K562 (cell line): ENCODE data around the gene CTSF. TPM values are rescaled to one million over a fixed set of nuclear protein-coding genes. Genes with fewer than 3 reads are reported as not detected.

Source experiments
- ARID4B ChIP-seq: sonication (generic); formaldehyde crosslinking; IDR thresholded peaks from 2 replicates; pipeline ENCODE4 v1.8.0; 2022; ENCODE audit warnings: mild to moderate bottlenecking, missing genetic modification reagents
- BRF1 ChIP-seq: IDR thresholded peaks from 3 replicates; pipeline ENCODE4 v1.6.1; 2011; ENCODE audit warnings: borderline replicate concordance, mild to moderate bottlenecking; ENCODE audit not compliant: insufficient read length; ENCODE audit errors: extremely low read depth
- CREM ChIP-seq: IDR thresholded peaks from 2 replicates; pipeline ENCODE4 v1.6.1; 2014; ENCODE audit warnings: antibody characterized with exemption, low read depth
- E2F3 ChIP-seq: fragments of 250-450 bp; sonication (Bioruptor Pico); IDR thresholded peaks from 2 replicates; pipeline ENCODE4 v1.4.0; 2020; ENCODE audit warnings: mild to moderate bottlenecking
- GABPB1 ChIP-seq: sonication (generic); formaldehyde crosslinking; IDR thresholded peaks from 2 replicates; pipeline ENCODE4 v1.8.0; 2022; ENCODE audit warnings: mild to moderate bottlenecking, missing genetic modification reagents
- GTF3C2 ChIP-seq: IDR thresholded peaks from 3 replicates; pipeline ENCODE4 v1.6.1; 2011; ENCODE audit warnings: borderline replicate concordance, mild to moderate bottlenecking, moderate library complexity; ENCODE audit not compliant: insufficient read length; ENCODE audit errors: extremely low read depth
- PYGO2 ChIP-seq: fragments of 450-650 bp; IDR thresholded peaks from 2 replicates; pipeline ENCODE4 v1.6.1; 2016; ENCODE audit warnings: mild to moderate bottlenecking, missing genetic modification characterization, moderate library complexity, missing compliant biosample characterization
- SMAD2 ChIP-seq: fragments of 150-350 bp; IDR thresholded peaks from 2 replicates; pipeline ENCODE4 v1.6.1; 2014; ENCODE audit warnings: low read depth, mild to moderate bottlenecking, low read length
- SMARCA5 ChIP-seq: fragments of 450-650 bp; IDR thresholded peaks from 2 replicates; pipeline ENCODE4 v1.6.1; 2016
- TEAD4 ChIP-seq, 2 experiments: sonication (generic) in 1 of 2; formaldehyde crosslinking in 1 of 2; IDR thresholded peaks; 2 replicates each; pipeline versions ENCODE4 v1.6.1 to v1.8.0; 2012 to 2022; ENCODE audit warnings: borderline replicate concordance in 1 of 2, inconsistent platforms in 1 of 2, low read length in 1 of 2, mild to moderate bottlenecking in 1 of 2, missing genetic modification reagents in 1 of 2
- TOE1 ChIP-seq, 2 experiments: fragments of 450-650 bp in 1 of 2; sonication (generic) in 1 of 2; formaldehyde crosslinking in 1 of 2; IDR thresholded peaks; 2 replicates each; pipeline versions ENCODE4 v1.7.1 to v1.8.0; 2016 to 2022; ENCODE audit warnings: borderline replicate concordance in 2 of 2, mild to moderate bottlenecking in 2 of 2, antibody characterized with exemption in 1 of 2, inconsistent platforms in 1 of 2, low read depth in 1 of 2, missing genetic modification reagents in 1 of 2, moderate library complexity in 1 of 2
- ZBTB8A ChIP-seq: fragments of 450-650 bp; IDR thresholded peaks from 2 replicates; pipeline ENCODE4 v1.6.1; 2018; ENCODE audit warnings: mild to moderate bottlenecking, moderate library complexity; ENCODE audit not compliant: partially characterized antibody
- ZNF146 ChIP-seq: IDR thresholded peaks from one replicate; pipeline ENCODE4 v1.6.1; 2018; ENCODE audit warnings: missing compliant biosample characterization; ENCODE audit not compliant: unreplicated experiment
- ZNF717 ChIP-seq: fragments of 250-450 bp; sonication (Bioruptor Pico); IDR thresholded peaks from 2 replicates; pipeline ENCODE4 v1.5.0; 2021
- ZNF764 ChIP-seq: fragments of 250-450 bp; sonication (Bioruptor Pico); IDR thresholded peaks from 2 replicates; pipeline ENCODE4 v1.4.0; 2020; ENCODE audit warnings: low read depth, mild to moderate bottlenecking, moderate library complexity
- polyA plus RNA-seq, 8 experiments: library from polyadenylated mRNA; depleted of rRNA in 4 of 8; stranded (reverse) in 5 of 8; unstranded in 3 of 8; fragments of >200 nt; fragmentation: Nextera tagmentation in 2 of 8; fragmentation: Illumina TruSeq in 1 of 8; extraction: Ambion mirVana in 2 of 8; extraction: Trizol in 1 of 8; gene quantifications; 2 replicates each; pipeline versions ENCODE4 v1.2.1 to v1.2.3, GENCODE V29; 2011 to 2014; ENCODE audit warnings: inconsistent platforms in 1 of 8, missing spikeins in 1 of 8
- total RNA-seq, 7 experiments: library from RNA; depleted of rRNA in 6 of 7; stranded (reverse); fragments of >200 nt in 6 of 7; fragmentation: Illumina TruSeq in 2 of 7; extraction: Trizol in 2 of 7; gene quantifications; 2 replicates each; pipeline versions ENCODE4 v1.2.1 to v1.2.3, GENCODE V29; 2011 to 2021; ENCODE audit warnings: low replicate concordance in 1 of 7
- TF ChIP-seq, protein P1 (sequence below): conservative IDR thresholded peaks from 2 replicates; pipeline ENCODE4 v1.6.1; 2011; ENCODE audit warnings: low read depth, mild to moderate bottlenecking, low read length; ENCODE audit not compliant: control insufficient read depth

Gene CTSF
- total and polyA plus RNA-seq, 9 of the 15 experiments (the other 6 are each of a cell fraction or from before 2014, with no cell fraction given), result 0.41 to 10.5 (median 3.8) TPM

- TF ChIP-seq, protein P1, sequence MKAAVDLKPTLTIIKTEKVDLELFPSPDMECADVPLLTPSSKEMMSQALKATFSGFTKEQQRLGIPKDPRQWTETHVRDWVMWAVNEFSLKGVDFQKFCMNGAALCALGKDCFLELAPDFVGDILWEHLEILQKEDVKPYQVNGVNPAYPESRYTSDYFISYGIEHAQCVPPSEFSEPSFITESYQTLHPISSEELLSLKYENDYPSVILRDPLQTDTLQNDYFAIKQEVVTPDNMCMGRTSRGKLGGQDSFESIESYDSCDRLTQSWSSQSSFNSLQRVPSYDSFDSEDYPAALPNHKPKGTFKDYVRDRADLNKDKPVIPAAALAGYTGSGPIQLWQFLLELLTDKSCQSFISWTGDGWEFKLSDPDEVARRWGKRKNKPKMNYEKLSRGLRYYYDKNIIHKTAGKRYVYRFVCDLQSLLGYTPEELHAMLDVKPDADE, result no peak
- peak; percentile 48; the same call in 1 of the 2 replicates for TF ChIP-seq ARID4B (CRISPR knock-in tag)
- TF ChIP-seq TOE1 (IDR thresholded peaks at IDR 0.05; ENCODE audit: borderline replicate concordance), result peak; percentile 43; the same call in 1 of the 2 replicates
- no peak for TF ChIP-seq TOE1 (CRISPR knock-in tag; IDR thresholded peaks at IDR 0.05; ENCODE audit: borderline replicate concordance, low read depth)
- no peak for TF ChIP-seq ZNF717 (CRISPR knock-in tag)
- TF ChIP-seq SMARCA5, result no peak
- TF ChIP-seq PYGO2 (tag), result no peak
- TF ChIP-seq SMAD2, result no peak
- TF ChIP-seq ZNF146 (CRISPR knock-in tag), result no peak
- TF ChIP-seq GTF3C2, result no peak
- TF ChIP-seq CREM, result peak; percentile 62
- no peak for TF ChIP-seq ZBTB8A
- TF ChIP-seq GABPB1 (CRISPR knock-in tag), result 0 out of 2 replicates have a peak, but pooled peaks have one; percentile 48
- no peak for TF ChIP-seq BRF1
- TF ChIP-seq E2F3 (CRISPR knock-in tag), result no peak
- no peak for TF ChIP-seq ZNF764 (CRISPR knock-in tag)
- TF ChIP-seq TEAD4 (IDR thresholded peaks at IDR 0.05; ENCODE audit: low read length), result no peak
- TF ChIP-seq TEAD4 (CRISPR knock-in tag; IDR thresholded peaks at IDR 0.05; ENCODE audit: borderline replicate concordance), result peak; percentile 87; the same call in 1 of the 2 replicates
Observed at GRCh38 chr11:66559142-66559865, 9.1 kb downstream of the CTSF start (continued).
